ENCODE data around the gene LAMC2.

LAMC2 gene

DNA sequence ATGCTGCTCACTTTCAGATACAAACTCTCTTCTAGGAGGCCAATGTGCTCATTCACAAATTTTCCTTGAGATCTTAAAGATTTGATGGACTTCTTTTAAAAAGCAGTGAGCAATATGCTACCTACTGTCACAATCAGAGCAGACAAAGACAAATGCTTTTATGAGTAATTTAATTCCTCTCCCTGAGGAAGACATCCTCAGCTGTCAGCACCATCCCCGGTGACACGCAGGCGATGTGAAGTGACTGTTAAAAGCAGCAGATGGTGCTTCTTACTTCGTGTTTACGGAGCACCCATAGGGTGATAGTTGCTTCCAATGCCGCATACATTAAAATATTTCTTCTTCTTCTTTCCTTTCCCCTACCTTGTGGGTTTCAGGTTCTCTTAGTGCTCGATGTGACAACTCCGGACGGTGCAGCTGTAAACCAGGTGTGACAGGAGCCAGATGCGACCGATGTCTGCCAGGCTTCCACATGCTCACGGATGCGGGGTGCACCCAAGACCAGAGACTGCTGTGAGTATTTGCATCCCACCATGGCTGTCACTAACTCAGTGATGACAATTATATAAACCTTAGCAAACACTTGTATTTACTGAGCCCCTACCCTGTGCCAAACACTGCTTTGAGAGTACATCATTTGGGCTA, 29.1 kb downstream of the LAMC2 start:
- DNase-seq = no peak

- DNase-seq = no peak
Measured at GRCh38 chr1:183215936-183216335, 29.9 kb downstream of the LAMC2 start.

GRCh38 chr1:183218027-183218618, 32.1 kb downstream of the LAMC2 start:
- no peak for DNase-seq

- peak; percentile 27 for DNase-seq
Measured at GRCh38 chr1:183218971-183219615, 33.0 kb downstream of the LAMC2 start.

- no peak for DNase-seq
Measured at GRCh38 chr1:183219616-183220009, 33.5 kb downstream of the LAMC2 start.

GRCh38 chr1:183222909-183223308, 36.8 kb downstream of the LAMC2 start:
- DNase-seq = no peak

DNA sequence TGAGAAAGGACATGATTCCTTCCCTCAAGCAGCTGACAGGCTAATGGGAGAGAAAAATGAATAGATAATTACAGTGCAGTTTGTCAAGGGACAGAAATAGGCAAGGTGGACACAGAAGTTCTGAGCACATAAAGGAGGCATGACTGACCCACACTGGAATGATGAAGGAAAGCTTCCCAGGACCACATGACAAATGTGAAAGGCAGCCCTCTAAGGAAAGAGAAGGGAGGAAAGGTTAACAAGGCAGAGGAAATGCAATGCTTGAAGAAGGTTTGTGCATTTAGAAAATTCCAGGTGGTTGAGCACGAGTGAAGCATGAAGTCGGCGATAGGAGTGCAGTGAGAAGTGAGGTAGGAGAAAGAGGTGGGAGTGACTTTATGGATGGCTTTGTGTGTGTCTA, 37.4 kb downstream of the LAMC2 start:
- no peak for DNase-seq

DNA sequence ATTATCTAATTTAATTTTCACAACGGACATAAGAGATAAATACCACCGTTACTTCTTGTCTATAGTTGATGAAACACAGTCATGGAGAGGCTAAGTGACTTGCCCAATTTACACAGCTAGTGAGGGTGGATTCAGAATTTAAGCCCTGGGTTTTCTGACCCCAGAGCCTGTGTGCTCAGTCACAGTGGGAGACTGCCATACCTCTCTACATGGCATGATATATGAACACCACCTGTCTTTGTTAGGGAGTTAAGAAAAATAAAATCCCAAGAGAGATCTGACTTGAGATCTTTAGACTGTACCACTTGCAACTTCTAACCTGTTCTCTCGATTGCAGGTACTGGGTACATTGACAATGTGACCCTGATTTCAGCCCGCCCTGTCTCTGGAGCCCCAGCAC, 40.3 kb downstream of the LAMC2 start:
- DNase-seq = no peak

GRCh38 chr1:183226963-183227362, 40.9 kb downstream of the LAMC2 start:
- DNase-seq = no peak

DNA sequence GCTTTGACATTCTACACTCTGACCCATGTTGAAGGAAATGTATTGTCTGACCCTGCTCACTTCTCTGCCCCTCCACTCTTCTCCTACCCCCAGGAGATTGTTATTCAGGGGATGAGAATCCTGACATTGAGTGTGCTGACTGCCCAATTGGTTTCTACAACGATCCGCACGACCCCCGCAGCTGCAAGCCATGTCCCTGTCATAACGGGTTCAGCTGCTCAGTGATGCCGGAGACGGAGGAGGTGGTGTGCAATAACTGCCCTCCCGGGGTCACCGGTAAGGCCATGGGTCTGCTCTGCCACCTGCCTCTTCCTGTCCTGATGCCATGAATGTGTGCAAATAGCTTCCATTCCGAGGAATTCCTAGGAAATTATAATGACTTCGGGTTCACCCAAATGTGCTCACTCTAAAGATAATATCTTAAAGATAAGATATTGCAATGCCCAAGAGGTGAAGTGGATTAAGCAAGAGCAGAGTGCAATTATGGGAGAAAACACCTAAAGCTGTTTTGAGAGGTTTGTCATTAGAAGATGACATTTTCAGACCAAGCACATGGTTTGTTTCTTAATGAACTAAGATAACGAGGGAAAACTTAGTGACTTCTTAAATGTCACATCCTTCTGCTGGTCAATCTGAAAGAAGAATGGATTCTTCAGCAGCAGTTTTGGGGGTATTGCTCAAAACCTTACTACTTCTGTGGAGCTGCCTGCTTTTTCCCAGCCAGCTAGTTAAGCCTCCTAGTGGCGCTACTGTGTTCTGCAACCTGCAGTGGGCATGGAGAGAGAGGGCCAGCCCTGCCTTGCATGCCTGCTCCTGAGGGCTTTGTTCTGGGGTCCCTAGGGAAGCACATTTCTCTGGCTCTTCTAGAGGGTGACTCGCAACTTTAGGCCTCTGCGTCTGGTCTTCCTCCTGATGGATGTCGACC, 41.6 kb downstream of the LAMC2 start:
- peak; percentile 26 for DNase-seq

GRCh38 chr1:183228347-183229220, 42.5 kb downstream of the LAMC2 start:
- no peak for DNase-seq

GRCh38 chr1:183230413-183230812, 44.3 kb downstream of the LAMC2 start:
- DNase-seq = no peak

- DNase-seq = no peak
Measured at GRCh38 chr1:183231545-183231944, 45.5 kb downstream of the LAMC2 start.

DNA sequence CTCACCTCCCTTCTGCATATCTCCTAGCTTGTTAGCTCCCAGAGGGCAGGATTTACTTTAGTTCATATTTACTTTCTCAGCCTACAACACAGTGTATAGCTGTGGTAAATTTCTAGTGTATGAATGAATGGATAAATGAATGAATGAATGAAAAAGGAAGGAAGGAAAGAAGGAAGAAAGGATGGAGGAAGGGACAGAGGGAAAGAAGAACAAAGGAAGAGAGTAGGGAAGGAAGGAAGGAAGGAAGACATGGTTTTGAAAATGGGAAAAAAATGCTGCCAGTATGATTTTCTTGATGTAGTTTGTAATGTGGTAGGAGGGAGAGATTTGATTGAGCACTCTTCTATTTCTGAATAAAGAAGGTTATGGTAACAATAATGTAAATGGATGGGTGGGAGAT, 47.0 kb downstream of the LAMC2 start:
- no peak for DNase-seq

DNA sequence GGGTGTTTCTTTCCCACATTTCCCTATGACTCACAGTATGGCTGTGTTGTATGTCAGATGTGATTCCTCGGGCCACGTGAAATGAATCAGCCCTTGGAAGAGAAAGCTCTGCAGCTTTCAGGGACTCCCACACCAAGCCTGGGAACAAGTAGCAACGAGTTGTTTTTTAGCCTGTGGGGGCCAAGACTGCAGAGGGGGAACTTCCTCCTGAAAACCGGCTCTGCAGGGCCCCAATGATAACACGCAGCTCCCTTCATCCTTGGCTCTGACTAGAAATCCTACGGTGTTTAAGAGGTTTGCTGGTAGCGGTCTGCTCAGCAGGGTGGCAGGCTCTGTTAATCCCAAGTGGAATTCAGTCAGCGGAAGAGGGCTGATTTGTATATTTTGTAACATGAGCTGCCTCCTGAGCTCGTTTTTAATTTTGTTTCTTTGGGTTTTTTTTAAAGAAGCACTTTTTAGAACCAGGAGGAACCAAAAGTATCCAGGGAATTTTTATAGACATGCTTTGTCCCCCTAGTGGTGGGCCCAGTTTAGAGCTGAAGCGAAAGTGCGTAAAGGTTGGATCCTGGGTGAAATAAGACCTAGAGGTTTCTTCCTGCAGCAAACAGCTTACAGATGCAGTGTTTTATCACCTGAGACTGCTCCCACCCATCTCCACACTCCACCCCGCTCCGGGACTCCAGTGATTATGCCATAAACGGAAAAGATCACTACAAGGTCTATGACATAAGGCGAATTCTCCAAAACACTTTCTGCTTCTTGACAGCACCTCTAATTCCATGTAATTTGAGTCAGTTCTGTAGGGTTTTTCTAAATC, 48.8 kb downstream of the LAMC2 start:
- no peak for DNase-seq

DNA sequence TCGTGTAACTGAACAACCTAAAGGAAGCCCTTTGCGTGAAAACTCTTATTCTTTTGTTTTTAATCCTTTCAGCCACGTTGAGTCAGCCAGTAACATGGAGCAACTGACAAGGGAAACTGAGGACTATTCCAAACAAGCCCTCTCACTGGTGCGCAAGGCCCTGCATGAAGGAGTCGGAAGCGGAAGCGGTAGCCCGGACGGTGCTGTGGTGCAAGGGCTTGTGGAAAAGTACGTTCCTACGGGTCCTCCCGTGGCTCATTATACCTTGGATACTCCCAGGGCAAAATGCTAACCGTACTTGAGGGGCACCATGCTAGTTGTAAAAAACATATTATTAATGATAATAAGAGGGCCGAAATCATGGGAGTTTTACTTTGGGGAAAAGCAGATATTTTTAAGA, 49.4 kb downstream of the LAMC2 start:
- no peak for DNase-seq

DNA sequence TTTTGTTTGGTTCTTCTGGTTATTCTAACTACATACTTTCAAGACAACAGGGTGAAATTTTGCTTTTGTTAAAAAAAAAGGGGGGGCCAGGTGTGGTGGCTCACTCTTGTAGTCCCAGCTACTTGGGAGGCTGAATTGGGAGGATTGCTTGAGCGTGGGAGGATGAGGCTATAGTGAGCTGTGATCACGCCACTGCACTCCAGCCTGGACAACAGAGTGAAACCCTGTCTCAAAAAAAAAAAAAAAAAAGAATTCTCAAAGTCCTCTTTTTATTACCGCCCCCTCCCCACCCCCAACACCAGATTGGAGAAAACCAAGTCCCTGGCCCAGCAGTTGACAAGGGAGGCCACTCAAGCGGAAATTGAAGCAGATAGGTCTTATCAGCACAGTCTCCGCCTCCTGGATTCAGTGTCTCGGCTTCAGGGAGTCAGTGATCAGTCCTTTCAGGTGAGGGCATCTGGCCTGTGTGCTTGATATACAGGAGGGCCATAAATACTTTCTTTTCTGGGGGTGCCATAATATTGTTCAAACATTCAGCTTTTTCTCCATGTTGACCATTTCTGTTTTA, 50.2 kb downstream of the LAMC2 start:
- DNase-seq = no peak

DNA sequence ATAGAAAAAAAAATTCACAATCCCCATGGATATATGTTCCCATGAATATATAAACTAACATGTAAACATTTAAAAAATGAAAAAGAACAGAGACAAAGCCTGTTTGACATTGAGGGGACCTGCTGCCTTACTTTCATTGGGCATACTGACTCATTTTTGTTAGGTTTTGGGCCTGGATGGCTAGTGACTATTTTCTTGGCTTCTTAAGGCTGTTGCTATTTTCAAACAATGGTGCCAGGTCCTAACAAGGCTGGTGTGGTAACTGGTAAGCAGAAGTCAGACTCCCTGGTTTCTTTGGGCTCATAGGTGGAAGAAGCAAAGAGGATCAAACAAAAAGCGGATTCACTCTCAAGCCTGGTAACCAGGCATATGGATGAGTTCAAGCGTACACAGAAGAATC, 51.0 kb downstream of the LAMC2 start:
- no peak for DNase-seq

GRCh38 chr1:183238071-183238470, 52.0 kb downstream of the LAMC2 start:
- DNase-seq = no peak

GRCh38 chr1:183239220-183239742, 53.2 kb downstream of the LAMC2 start:
- no peak for DNase-seq

Measured in activated CD4-positive, alpha-beta T cell treated with anti-CD3 and anti-CD28 coated beads, Interleukin-2, amount 50 U/mL, for 1 hour (primary cell).